GM19397 (cell line): Measurements from ENCODE around the gene PCK2.
"Not testable (repeated sequence)": the region's sequence is repeated elsewhere in the genome, so short reads cannot be mapped to it uniquely, and the experiment has no call there.

ENCODE experiments used
- ATAC-seq: cut with Tn5 transposase; IDR thresholded peaks from one replicate; pipeline ENCODE4 v1.9.1; 2021; ENCODE audit warnings: mild to moderate bottlenecking, moderate library complexity; ENCODE audit not compliant: unreplicated experiment

Gene PCK2

GRCh38 chr14:24093901-24094840 lies at the start of gene PCK2:
TSS of gene PCK2 (plus strand) at chr14:24094311. CDS start at chr14:24094406, 95 bp downstream.
- peak; percentile 53 for ATAC-seq

DNA sequence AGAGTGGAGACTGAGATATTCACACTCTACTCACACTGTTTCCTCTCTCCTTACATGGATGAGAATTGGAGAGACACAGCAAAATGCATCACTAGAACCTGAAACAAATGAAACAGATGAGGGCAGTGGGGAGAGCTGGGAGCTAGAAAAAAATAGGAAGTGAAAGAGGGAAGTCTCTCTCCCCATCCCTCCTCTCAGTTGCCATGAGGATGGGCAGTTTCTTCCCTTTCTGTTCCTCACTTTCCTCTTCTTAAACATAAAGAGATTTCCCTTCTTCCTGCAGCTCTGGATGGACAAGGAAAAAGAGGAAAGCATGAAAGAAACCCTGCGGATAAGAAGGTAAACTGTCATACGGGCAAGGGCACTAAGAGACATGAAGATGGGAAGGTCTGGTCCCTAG lies 45.1 kb upstream of the PCK2 start:
- not testable (repeated sequence) for ATAC-seq

DNA sequence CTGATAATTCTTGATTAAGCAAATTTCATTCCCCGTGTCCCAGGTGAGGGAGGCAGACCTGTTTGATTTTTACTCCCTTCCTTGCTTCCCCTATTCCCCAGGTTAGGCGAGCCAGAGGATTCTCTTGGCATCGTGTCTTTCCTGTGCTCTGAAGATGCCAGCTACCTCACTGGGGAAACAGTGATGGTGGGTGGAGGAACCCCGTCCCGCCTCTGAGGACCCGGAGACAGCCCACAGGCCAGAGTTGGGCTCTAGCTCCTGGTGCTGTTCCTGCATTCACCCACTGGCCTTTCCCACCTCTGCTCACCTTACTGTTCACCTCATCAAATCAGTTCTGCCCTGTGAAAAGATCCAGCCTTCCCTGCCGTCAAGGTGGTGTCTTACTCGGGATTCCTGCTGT lies 43.4 kb upstream of the PCK2 start:
- not testable (repeated sequence) for ATAC-seq

GRCh38 chr14:24051176-24051788 lies 42.8 kb upstream of the PCK2 start:
- ATAC-seq, result peak; percentile 14

- ATAC-seq, result peak; percentile 77
Observed at GRCh38 chr14:24051789-24052655, 42.1 kb upstream of the PCK2 start, which contains the start of gene CARMIL3. TSS of gene CARMIL3 (plus strand) at chr14:24052009. CDS start at chr14:24052154, 145 bp downstream.

DNA sequence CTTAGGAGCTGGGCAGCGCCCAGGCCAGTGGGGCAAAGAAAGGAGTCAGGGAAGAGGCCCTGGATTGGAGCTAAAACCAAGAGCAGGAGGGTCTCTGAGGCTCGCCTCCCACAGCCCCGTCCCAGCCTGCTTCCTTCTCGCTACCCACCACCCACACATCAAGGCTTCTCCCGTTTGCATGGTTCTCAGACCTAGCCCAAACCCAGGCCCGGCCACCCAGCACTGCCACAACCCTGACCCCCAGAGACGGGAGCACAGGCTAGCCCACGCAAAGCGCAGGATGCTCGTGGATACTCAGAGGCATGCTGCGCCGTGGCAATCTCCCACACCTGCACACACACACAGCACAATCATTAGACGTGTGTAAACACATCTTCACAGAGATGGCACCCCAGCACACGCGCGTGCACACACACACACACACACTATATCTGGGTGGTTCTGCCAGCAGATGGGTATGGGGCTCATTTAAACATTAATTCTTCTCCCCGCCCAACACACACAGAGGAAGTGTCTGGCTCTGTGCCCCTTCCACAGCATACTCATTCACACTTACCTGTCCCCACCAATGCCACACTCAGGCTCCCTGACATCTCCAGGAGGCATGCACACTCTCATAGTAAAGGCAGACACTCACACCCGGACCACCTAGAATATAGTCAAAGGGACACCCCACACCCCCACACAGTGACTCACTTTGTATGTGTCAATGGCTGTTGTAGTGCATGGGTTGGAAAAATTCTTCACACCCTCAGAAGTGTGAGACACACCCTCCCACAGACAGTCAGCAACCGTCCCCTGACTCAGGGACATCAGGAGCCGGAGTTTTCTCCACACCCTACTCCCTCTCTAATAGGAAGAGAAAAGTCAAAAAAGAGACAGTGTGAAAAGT lies 41.2 kb upstream of the PCK2 start:
- ATAC-seq, result no peak

GRCh38 chr14:24053548-24054323 lies 40.4 kb upstream of the PCK2 start:
- ATAC-seq, result no peak

DNA sequence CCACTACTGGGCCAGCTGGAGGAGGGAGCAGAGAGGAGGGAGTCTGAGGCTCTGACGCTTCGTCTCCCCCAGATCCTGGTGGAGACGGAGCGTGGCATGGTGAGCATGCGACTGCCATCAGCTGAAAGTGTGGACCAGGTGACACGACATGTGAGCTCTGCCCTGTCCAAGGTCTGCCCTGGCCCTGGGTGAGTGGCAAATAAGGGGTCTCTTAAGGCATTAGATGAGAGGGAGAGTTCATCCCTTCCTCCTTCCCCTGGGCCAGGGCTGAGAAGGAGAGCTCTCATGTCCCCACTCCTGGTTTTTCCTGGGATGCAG lies 39.8 kb upstream of the PCK2 start:
- no peak for ATAC-seq

DNA sequence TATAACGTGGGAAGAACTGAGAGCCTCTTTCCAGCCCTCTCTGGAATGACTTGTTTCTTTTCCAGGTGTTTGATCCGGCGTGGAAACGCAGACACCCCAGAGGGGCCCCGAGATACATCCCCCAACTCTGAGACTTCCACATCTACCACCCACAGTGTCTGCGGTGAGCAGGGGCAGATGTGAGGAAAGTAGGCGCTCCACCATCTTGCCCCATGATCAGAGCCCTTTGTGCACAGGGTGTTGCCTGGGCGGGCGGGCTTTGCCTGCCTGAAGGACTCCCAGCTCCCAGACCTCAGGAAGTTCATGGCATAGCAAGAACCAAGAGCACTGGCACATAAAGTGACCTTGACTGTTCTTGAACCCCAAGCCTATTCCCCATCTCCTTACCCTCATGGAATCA lies 39.5 kb upstream of the PCK2 start:
- no peak for ATAC-seq

GRCh38 chr14:24055971-24056799 lies 37.9 kb upstream of the PCK2 start:
- no peak for ATAC-seq

DNA sequence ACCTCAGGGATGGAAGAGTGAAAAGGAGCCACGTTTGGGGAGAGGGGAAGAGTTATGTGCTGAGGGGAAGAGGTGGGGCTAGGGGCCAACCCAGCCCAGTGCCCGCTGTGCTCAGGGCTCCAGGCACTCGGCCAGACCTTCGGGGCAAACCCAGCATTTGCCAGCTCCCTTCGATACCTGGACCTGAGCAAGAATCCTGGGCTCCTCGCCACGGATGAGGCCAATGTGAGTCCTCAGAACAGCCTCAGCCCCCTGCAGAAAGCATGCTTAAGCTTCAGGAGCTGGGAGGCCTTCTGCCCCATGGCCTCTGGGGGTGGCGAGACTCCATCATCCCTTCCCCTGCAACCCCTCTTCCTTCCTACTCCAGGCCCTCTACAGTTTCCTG lies 37.3 kb upstream of the PCK2 start:
- ATAC-seq, result no peak

GRCh38 chr14:24057271-24057670 lies 36.8 kb upstream of the PCK2 start:
- no peak for ATAC-seq

DNA sequence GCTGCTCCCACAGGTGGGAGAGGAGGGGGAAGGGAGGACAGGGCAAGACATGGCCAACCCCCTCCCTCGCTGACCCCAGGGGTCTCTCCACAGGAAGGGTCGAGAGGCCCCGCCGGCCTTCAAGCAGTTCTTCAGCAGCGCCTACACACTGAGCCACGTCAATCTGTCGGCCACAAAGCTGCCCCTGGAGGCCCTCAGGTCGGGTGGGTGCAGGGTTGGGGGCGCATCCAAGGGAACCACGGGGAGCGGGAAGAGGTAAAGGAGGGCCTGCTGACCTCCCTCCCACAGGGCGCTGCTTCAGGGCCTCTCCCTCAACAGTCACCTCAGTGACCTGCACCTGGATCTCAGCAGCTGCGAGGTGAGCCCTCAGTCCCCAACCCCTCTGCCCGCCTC lies 36.2 kb upstream of the PCK2 start:
- no peak for ATAC-seq

DNA sequence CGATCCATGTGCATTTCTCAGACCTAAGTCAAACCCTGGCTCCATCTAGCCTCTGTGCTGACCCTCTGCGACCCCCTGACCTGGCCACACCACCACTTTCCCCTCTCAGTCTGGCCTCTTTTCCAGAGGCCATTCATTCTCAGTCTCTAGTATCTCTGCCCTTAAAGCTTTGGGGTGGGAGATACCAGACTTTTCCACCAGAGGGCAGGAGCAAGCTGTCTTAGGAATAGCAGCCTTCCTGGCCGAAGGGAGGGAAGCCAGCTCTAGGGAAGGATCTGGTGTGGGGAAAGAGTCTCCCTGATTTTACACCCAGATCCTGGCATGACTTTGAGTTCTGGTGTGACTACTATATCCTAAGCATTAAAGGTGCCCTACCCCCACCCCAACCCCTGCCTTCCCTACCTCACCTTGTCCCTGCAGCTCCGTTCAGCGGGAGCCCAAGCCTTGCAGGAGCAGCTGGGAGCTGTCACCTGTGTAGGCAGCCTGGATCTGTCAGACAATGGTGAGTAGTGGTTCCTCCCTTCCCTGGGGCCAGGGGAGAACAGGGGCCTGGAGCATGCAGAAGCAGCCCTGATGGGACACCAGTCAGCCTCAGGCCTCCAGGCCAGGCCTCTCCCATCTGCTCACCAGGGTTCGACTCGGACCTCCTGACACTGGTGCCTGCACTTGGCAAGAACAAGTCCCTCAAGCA lies 35.7 kb upstream of the PCK2 start:
- ATAC-seq, result no peak

- ATAC-seq, result no peak
Observed at GRCh38 chr14:24058951-24059475, 35.1 kb upstream of the PCK2 start.

DNA sequence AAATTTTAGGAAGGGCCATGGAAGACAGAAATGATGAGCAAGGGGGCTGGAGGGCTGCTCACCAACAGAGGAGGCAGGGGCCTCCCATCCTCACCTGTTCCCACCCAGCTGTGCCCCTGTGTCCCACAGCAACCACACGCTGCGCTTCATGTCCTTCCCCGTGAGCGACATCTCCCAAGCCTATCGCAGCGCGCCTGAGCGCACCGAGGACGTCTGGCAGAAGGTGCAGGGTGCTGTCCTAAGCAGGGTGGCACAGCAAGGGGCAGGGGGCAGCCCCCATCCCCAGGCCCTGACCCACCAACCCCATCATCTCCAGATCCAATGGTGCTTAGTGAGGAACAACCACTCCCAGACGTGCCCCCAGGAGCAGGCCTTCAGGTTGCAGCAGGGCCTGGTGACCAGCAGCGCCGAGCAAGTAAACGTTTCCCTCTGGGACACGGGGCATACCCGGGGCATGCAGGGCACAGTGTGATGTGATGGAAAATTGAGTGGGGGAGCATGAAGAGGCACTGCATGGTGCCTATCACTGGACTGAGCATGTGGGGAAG lies 34.2 kb upstream of the PCK2 start:
- no peak for ATAC-seq

DNA sequence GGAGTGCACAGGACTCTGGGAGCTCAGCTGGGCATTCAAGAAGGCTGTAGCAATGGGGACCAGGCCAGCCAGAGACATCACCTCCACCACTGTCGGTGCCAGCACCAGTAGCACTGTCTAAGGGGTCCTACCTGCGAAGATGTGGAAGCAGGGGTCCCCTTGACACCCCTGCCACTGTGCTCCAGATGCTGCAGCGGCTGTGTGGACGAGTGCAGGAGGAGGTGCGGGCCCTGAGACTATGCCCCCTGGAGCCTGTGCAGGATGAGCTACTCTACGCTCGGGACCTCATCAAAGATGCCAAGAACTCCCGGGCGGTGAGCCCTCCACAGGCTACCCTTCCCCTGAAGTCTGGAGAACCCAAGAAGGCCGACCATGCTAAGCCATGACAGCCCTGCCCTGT lies 33.7 kb upstream of the PCK2 start:
- no peak for ATAC-seq
